ENCODE measurements around the gene SNAPIN. TPM values are rescaled to one million over a fixed set of nuclear protein-coding genes. Genes with fewer than 3 reads are reported as not detected.

The SNAPIN gene
- total RNA-seq, 1 donor from 2014 or later, result 61.0 TPM

GRCh38 chr1:153628638-153629342 is 29.7 kb upstream of the SNAPIN start:
- TF ChIP-seq, protein P1, sequence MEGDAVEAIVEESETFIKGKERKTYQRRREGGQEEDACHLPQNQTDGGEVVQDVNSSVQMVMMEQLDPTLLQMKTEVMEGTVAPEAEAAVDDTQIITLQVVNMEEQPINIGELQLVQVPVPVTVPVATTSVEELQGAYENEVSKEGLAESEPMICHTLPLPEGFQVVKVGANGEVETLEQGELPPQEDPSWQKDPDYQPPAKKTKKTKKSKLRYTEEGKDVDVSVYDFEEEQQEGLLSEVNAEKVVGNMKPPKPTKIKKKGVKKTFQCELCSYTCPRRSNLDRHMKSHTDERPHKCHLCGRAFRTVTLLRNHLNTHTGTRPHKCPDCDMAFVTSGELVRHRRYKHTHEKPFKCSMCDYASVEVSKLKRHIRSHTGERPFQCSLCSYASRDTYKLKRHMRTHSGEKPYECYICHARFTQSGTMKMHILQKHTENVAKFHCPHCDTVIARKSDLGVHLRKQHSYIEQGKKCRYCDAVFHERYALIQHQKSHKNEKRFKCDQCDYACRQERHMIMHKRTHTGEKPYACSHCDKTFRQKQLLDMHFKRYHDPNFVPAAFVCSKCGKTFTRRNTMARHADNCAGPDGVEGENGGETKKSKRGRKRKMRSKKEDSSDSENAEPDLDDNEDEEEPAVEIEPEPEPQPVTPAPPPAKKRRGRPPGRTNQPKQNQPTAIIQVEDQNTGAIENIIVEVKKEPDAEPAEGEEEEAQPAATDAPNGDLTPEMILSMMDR (IDR thresholded peaks at IDR 0.05; ENCODE audit: insufficient read depth, low read length, poor library complexity, severe bottlenecking), result no peak

GRCh38 chr1:153629343-153629665 is 29.2 kb upstream of the SNAPIN start:
- Histone ChIP-seq H3K4me3 (ENCODE audit: low read depth, low read length) (no peak overlapping the region), H3K36me3 (ENCODE audit: control insufficient read depth, insufficient read depth, low read length) (no peaks in the 10 kb centered on the region), H3K27me3 (ENCODE audit: control insufficient read depth, insufficient read depth, low read length) (no peaks in the 10 kb centered on the region)
- no peak for DNase-seq (ENCODE audit: low read depth)
- TF ChIP-seq, protein P1 (IDR thresholded peaks at IDR 0.05; ENCODE audit: insufficient read depth, low read length, poor library complexity, severe bottlenecking), result no peak

More at GRCh38 chr1:153628638-153629342, 29.7 kb upstream of the SNAPIN start:
- no peaks in the 10 kb centered on the region for H3K36me3 ChIP-seq (ENCODE audit: control insufficient read depth, insufficient read depth, low read length)
- no peak for DNase-seq (ENCODE audit: low read depth)
- H3K4me3 ChIP-seq (ENCODE audit: low read depth, low read length), result no peak overlapping the region
- no peaks in the 10 kb centered on the region for H3K27me3 ChIP-seq (ENCODE audit: control insufficient read depth, insufficient read depth, low read length)

GRCh38 chr1:153629971-153630370 is 28.5 kb upstream of the SNAPIN start:
- Histone ChIP-seq H3K36me3 (ENCODE audit: control insufficient read depth, insufficient read depth, low read length) (no peaks in the 10 kb centered on the region), H3K4me3 (ENCODE audit: low read depth, low read length) (no peak overlapping the region), H3K27me3 (ENCODE audit: control insufficient read depth, insufficient read depth, low read length) (no peaks in the 10 kb centered on the region)
- TF ChIP-seq, protein P1 (IDR thresholded peaks at IDR 0.05; ENCODE audit: insufficient read depth, low read length, poor library complexity, severe bottlenecking), result no peak
- no peak for DNase-seq (ENCODE audit: low read depth)

DNA sequence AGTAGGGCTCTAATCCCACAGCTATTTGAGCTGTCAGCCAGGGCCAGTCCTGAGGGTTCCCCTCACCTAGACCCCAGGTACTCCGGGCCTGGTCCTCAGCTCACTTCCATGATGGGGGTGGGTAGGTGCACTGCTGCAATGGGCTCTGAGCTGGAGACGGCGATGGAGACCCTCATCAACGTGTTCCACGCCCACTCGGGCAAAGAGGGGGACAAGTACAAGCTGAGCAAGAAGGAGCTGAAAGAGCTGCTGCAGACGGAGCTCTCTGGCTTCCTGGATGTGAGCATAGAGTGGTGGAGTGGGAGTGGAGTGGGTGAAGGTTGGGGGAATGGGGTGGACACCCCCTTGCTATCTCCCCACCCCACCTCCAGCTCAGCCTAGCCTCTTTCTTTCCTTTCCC is 28.1 kb upstream of the SNAPIN start:
- no peak overlapping the region for H3K4me3 ChIP-seq (ENCODE audit: low read depth, low read length)
- no peak for DNase-seq (ENCODE audit: low read depth)
- TF ChIP-seq, protein P1 (IDR thresholded peaks at IDR 0.05; ENCODE audit: insufficient read depth, low read length, poor library complexity, severe bottlenecking), result no peak

DNA sequence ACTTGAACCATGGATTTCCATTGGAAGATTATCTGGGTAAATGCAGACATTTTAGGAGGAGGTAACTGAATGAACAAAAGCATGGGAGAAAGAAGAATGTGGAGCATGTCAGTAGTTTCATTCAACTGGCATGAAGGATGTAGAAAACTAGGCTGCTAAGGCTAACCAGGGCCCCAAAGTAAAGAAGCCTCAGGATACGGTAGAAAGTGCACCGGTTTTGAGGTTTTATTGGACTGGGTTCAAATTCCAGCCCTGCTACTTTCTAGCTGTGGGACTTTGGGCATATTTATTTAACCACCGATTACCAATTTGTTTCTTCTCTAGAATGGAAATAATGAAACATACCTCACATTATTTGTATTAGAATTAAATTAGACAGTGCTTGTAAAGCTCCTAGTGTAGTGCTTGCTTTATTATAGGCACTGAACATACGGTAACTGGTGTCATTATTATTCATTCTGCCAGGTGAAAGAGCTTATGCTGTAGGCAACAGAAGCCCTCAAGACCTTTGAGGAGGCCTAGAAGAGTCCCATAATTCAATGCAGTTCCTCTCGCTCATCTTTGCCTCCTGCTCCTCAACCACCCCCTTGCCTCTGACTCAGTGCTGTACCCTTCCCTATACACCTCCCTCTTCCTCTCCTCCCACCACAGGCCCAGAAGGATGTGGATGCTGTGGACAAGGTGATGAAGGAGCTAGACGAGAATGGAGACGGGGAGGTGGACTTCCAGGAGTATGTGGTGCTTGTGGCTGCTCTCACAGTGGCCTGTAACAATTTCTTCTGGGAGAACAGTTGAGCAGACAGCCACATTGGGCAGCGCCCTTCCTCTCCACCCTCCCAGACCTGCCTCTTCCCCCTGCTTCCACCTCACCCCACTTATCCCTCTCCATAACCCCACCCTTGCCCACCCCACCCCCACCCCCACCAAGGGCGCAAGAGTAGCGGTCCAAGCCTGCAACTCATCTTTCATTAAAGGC is 27.2 kb upstream of the SNAPIN start:
- Histone ChIP-seq H3K27me3 (ENCODE audit: control insufficient read depth, insufficient read depth, low read length) (no peaks in the 10 kb centered on the region), H3K4me3 (ENCODE audit: low read depth, low read length) (no peak overlapping the region), H3K36me3 (ENCODE audit: control insufficient read depth, insufficient read depth, low read length) (no peaks in the 10 kb centered on the region)
- DNase-seq (ENCODE audit: low read depth), result no peak
- TF ChIP-seq, protein P1 (IDR thresholded peaks at IDR 0.05; ENCODE audit: insufficient read depth, low read length, poor library complexity, severe bottlenecking), result no peak

More for the DNA sequence above, 28.1 kb upstream of the SNAPIN start:
- no peaks in the 10 kb centered on the region for H3K27me3 ChIP-seq (ENCODE audit: control insufficient read depth, insufficient read depth, low read length)
- no peaks in the 10 kb centered on the region for H3K36me3 ChIP-seq (ENCODE audit: control insufficient read depth, insufficient read depth, low read length)

All from kidney epithelial cell (primary cell).